GM18858 (cell line): ENCODE results near the gene STARD8.

ENCODE experiments used
- ATAC-seq: cut with Tn5 transposase; IDR thresholded peaks from one replicate; pipeline ENCODE4 v1.9.1; 2021; ENCODE audit not compliant: unreplicated experiment

Gene STARD8

GRCh38 chrX:68746988-68747387 lies 99.5 kb downstream of the STARD8 start:
- no peak for ATAC-seq

- no peak for ATAC-seq
Measured at GRCh38 chrX:68748030-68748429, 100.6 kb downstream of the STARD8 start.

- ATAC-seq, result no peak
Measured at GRCh38 chrX:68749426-68749825, 102.0 kb downstream of the STARD8 start.

- no peak for ATAC-seq
Measured at GRCh38 chrX:68750316-68750715, 102.8 kb downstream of the STARD8 start.

GRCh38 chrX:68751372-68751771 lies 103.9 kb downstream of the STARD8 start:
- no peak for ATAC-seq

- no peak for ATAC-seq
Measured at GRCh38 chrX:68753218-68753617, 105.8 kb downstream of the STARD8 start.

GRCh38 chrX:68754406-68754805 lies 106.9 kb downstream of the STARD8 start:
- ATAC-seq, result no peak

GRCh38 chrX:68755616-68756125 lies 108.2 kb downstream of the STARD8 start:
- ATAC-seq, result no peak

GRCh38 chrX:68757331-68757730 lies 109.9 kb downstream of the STARD8 start:
- no peak for ATAC-seq

- ATAC-seq, result no peak
Measured at GRCh38 chrX:68757731-68758130, 110.3 kb downstream of the STARD8 start.

- ATAC-seq, result no peak
Measured at GRCh38 chrX:68758671-68759070, 111.2 kb downstream of the STARD8 start.

GRCh38 chrX:68761086-68761485 lies 113.6 kb downstream of the STARD8 start:
- no peak for ATAC-seq

GRCh38 chrX:68762766-68763165 lies 115.3 kb downstream of the STARD8 start:
- no peak for ATAC-seq

- ATAC-seq, result no peak
Measured at GRCh38 chrX:68763481-68763880, 116.0 kb downstream of the STARD8 start.
